SK-N-MC (cell line): ENCODE measurements around the gene AMER1.
"Not testable (repeated sequence)": the region's sequence is repeated elsewhere in the genome, so short reads cannot be mapped to it uniquely, and the experiment has no call there.

ENCODE experiments used
- DNase-seq: peaks from one replicate; pipeline ENCODE4 v3.0.0-alpha.2; 2011; ENCODE audit warnings: low read depth, low spot score
- H3K27ac ChIP-seq: fragments of 200-600 bp; sonication (generic); 2 replicates; pipeline ENCODE4 v1.5.1; 2016; ENCODE audit warnings: mixed run types
- H3K36me3 ChIP-seq: fragments of 200-600 bp; sonication (generic); 2 replicates; pipeline ENCODE4 v1.6.1; 2017; ENCODE audit warnings: antibody characterized with exemption, low read length, mixed read lengths; ENCODE audit not compliant: insufficient read depth
- H3K4me3 ChIP-seq: fragments of 200-600 bp; sonication (generic); 2 replicates; pipeline ENCODE4 v1.5.1; 2016
- H3K9ac ChIP-seq: fragments of 200-600 bp; sonication (generic); 2 replicates; pipeline ENCODE4 v1.8.0; 2017; ENCODE audit warnings: mixed run types, mixed read lengths; ENCODE audit not compliant: insufficient read length
- H3K9me3 ChIP-seq: fragments of 200-600 bp; sonication (generic); 2 replicates; pipeline ENCODE4 v1.6.1; 2017; ENCODE audit warnings: low read depth, mild to moderate bottlenecking, antibody characterized with exemption, low read length, moderate library complexity, mixed read lengths
- EZH2 ChIP-seq: fragments of 200-600 bp; sonication (generic); IDR thresholded peaks from one replicate; pipeline ENCODE4 v1.6.1; 2017; ENCODE audit warnings: antibody characterized with exemption
- FOXP2 ChIP-seq: optimal IDR thresholded peaks from 2 replicates; pipeline ENCODE3; 2011; ENCODE audit warnings: mild to moderate bottlenecking, moderate library complexity; ENCODE audit not compliant: insufficient read depth; ENCODE audit errors: extremely low read length, control extremely low read depth
- POLR2AphosphoS5 ChIP-seq: IDR thresholded peaks from 2 replicates; pipeline ENCODE4 v1.6.1; 2012; ENCODE audit warnings: mild to moderate bottlenecking, low read depth, low read length, borderline replicate concordance

The AMER1 gene

GRCh38 chrX:64205441-64205734 lies at the start of gene AMER1:
TSS of gene AMER1 (minus strand) at chrX:64205708. CDS start at chrX:64193286, 12,422 bp downstream.
- peak; percentile 24; the same call in 1 of the 2 replicates for TF ChIP-seq POLR2AphosphoS5
- no peak for TF ChIP-seq EZH2
- Histone ChIP-seq H3K36me3 (no peaks in the 10 kb centered on the region), H3K4me3 (peak within 1 kb of the TSS; percentile 82), H3K9me3 (no peaks in the 10 kb centered on the region), H3K9ac (peak within 1 kb of the TSS; percentile 57), H3K27ac (no peak within 1 kb of the TSS)
- no peak for DNase-seq

DNA sequence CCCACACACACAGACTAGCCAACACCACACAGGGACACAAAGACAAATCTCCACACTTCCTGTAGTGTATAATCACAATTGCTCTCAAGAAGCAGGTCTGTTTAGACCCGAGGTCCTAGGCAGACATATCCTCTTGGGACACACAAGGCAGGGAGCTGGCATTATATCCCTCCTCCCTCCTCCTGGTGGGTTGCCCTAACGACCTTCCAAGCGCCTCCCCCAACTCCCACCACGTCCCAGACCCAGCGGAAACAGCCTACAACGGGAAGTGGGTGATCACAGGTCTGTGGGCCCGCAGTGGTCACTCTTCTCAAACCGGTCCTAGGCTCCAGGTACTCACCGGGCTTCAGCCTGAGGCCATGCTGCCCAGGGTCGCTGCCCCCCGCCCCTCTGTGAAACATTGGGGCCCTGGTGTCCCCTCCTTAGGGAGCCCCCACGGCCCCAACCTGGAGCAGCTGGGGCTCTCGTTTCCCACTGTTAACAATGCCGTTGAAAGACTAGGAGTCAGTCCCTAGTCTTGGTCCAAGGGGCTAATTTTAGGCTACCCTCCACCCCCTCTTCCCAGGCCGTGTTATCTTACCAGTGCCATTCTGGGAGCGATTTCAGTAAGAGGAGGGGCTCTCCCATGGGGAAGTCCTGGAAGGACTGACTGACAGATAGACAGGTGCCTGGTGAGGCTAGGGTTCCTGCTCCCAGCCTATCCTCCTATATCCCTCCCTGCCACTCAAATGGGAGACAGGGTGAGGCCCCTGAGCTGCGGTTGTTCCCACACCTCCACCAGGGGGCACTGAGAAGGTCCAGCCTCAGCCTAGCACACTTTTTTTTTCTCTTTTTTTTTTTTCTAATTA lies 24.8 kb upstream of the AMER1 start, which contains the start of gene ASB12:
Gene ASB12, minus strand, starts transcription at position 485 of the 848 bp plus-strand sequence. CDS start 4,957 bp downstream, outside the sequence.
- H3K9me3 ChIP-seq = no peaks in the 10 kb centered on the region
- H3K4me3 ChIP-seq = no peak within 1 kb of the TSS
- no peak within 1 kb of the TSS for H3K9ac ChIP-seq
- no peak within 1 kb of the TSS for H3K27ac ChIP-seq
- no peaks in the 10 kb centered on the region for H3K36me3 ChIP-seq
- DNase-seq = no peak
- no peak for TF ChIP-seq FOXP2
- TF ChIP-seq POLR2AphosphoS5 = no peak
- no peak for TF ChIP-seq EZH2

GRCh38 chrX:64229154-64229553 lies 23.6 kb upstream of the AMER1 start:
- Histone ChIP-seq H3K4me3 (no peak overlapping the region), H3K9ac (no peak overlapping the region), H3K36me3 (no peaks in the 10 kb centered on the region), H3K9me3 (no peaks in the 10 kb centered on the region), H3K27ac (no peak overlapping the region)
- TF ChIP-seq POLR2AphosphoS5 = no peak
- no peak for TF ChIP-seq EZH2
- no peak for TF ChIP-seq FOXP2
- DNase-seq = no peak

GRCh38 chrX:64218023-64218422 lies 12.5 kb upstream of the AMER1 start:
- Histone ChIP-seq H3K4me3 (no peak overlapping the region), H3K27ac (no peak overlapping the region), H3K9me3 (no peaks in the 10 kb centered on the region), H3K9ac (no peak overlapping the region), H3K36me3 (no peaks in the 10 kb centered on the region)
- no peak for DNase-seq
- TF ChIP-seq EZH2 = no peak
- TF ChIP-seq POLR2AphosphoS5 = no peak
- no peak for TF ChIP-seq FOXP2

DNA sequence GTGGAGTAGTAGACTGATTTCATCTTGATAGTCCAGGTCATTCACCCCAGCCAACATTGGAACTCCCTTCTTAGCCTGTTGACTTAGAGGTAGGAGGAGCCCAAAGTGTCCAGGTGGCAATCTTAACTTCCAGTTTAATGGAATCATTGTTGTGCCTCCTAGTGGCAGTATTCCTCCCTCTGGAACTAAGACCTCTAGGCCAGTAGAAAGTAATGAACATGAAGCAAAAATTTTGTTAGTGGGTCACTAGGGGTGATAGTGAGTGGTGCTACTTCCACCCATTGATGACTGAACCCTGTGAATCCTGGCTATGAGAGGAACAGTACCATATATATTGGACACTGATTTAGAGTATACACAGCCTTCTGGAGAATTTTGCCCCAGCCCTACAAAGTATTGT lies 8.5 kb upstream of the AMER1 start:
- H3K4me3 ChIP-seq, DNase-seq, H3K9ac ChIP-seq, H3K36me3 ChIP-seq, H3K9me3 ChIP-seq, H3K27ac ChIP-seq: not testable (repeated sequence)

DNA sequence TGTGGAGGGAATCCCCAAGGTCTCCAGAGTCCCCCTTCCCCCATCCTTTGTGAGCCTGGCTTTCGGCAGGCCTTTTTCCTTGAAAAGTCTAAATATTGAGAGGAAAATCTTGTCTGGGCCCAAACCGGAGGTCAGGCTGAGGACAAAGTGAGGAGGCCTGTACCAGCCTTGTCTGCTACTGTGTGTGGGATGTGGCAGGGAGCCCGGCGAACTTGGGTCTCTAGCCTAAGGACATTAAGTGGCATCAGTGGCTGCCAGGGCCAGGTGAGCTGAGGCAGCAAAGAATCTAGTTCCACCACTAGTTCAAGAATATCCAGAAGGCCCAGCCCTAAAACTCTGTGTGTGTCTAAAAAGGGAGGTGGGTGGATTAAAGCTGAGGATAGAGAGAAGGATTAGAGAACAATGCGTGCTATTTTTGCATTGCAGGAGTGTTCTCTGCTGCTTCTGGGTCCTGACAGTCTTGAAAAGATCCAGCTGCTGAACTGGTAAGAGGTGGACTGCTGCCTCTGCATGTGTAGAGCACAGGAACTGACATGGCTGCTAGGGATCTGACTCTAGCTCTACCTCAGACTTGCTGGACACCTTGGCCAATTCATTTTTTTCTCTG lies 1.2 kb upstream of the AMER1 start:
- Histone ChIP-seq H3K27ac (no peak overlapping the region), H3K9me3 (no peaks in the 10 kb centered on the region), H3K36me3 (no peaks in the 10 kb centered on the region), H3K9ac (no peak overlapping the region), H3K4me3 (no peak overlapping the region)
- DNase-seq = no peak
- no peak for TF ChIP-seq EZH2
- TF ChIP-seq FOXP2 = no peak
- no peak for TF ChIP-seq POLR2AphosphoS5

DNA sequence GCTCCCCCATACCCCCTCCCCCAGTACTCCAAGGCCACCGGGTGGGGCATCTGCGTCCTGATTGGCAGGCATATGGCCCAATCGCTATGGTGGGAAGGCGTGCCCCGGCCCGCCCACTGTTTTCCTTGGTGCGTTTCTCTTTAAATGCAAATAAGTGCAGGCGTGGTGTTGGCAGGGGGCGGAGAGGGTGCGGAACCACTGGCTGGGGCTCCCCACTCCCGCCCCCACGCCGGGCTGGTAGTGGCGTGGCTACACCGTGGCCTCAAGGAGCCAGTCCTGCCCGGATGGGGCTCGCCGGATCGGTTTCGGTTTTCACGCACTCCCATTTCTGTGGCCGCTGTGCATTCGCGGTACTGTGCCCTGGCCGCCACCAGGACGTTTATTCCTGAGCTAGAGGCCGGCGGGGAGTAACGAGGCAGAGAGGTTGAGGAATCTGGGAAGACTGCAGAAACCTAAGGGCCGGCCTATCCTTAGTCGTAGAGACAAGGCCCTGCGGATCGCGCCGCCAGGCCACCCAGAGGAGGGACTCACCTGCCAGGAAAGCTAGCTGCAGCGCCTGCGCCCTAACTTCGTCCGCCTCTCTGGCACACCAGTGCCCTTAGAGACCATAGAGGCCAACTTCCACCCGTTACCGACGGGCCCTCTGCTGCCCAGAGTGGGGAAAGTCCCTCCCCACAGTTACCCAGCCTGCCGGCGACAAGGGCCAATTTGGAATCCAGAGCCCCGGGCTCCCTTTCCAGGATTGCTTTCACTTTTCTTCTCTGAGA lies 410 bp upstream of the AMER1 start:
- Histone ChIP-seq H3K9me3 (no peaks in the 10 kb centered on the region), H3K9ac (peak overlapping the region; percentile 41), H3K36me3 (no peaks in the 10 kb centered on the region), H3K27ac (no peak overlapping the region), H3K4me3 (peak overlapping the region; percentile 82)
- DNase-seq = peak; percentile 64
- TF ChIP-seq EZH2 (no peak), FOXP2 (no peak), POLR2AphosphoS5 (peak; percentile 59; the same call in 1 of the 2 replicates)

DNA sequence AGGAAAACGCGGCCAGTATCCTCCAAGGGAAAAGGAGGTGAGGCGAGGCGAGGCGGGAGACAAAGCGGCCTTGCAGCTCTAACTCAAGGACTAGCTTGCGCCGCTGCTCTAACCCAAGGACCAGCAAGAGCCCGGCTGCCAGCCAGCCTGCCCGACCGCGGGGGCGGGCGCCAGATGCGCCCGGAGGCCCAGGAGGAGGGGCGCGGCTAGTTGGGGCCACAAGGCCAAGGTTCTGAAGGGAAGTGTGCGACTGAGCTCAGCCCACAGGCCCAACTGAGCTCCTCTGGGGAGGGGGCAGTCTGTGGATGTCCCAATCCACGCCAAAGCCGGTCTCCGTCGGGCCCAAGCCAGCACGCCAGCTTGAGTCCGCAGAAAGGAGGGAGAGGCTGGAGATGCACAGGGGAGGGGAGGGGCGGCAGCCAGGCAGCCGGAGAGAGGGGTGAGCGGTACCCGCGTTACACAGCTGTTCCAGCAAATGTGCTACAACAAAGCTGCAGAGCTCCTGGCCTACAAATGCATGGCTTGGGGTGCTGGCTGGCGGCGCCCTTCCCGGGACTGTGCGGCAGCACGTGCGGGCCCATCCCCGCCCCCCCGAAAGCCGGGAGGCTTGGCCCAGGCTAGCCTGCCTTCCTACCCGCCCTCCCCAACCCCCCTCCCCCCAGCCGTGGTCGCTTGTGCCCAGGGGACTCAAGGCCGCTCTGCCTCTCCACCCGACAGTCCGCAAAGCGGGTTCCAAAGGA lies 637 bp downstream of the AMER1 start:
- Histone ChIP-seq H3K9me3 (no peaks in the 10 kb centered on the region), H3K4me3 (peak overlapping the region; percentile 82), H3K36me3 (no peaks in the 10 kb centered on the region), H3K9ac (peak overlapping the region; percentile 57), H3K27ac (no peak overlapping the region)
- DNase-seq = no peak
- TF ChIP-seq POLR2AphosphoS5 = no peak
- no peak for TF ChIP-seq EZH2
- TF ChIP-seq FOXP2 = no peak
